SK-N-SH treated with all-trans-retinoic acid at 6 μM for 48 hours (cell line): ENCODE results near the gene FBXW2.
A peak's percentile ranks its signal among the peaks of the same experiment; 100 is the strongest.

ENCODE experiments used
- ATAC-seq: fragments of 200-7000 bp; cut with Tn5 transposase; 3 replicates; pipeline ENCODE4 v1.9.1; 2020; ENCODE audit warnings: mild to moderate bottlenecking, moderate library complexity
- ARNTL ChIP-seq: fragments of 450-650 bp; formaldehyde crosslinking; IDR thresholded peaks from 2 replicates; pipeline ENCODE4 v1.5.0; 2020; ENCODE audit warnings: low read depth, mild to moderate bottlenecking, moderate library complexity, borderline replicate concordance
- BACH2 ChIP-seq: fragments of 250-450 bp; sonication (Bioruptor Pico); IDR thresholded peaks from 2 replicates; pipeline ENCODE4 v1.9.0; 2021; ENCODE audit warnings: mild to moderate bottlenecking, borderline replicate concordance
- CREB5 ChIP-seq: fragments of 250-450 bp; sonication (Bioruptor Pico); IDR thresholded peaks from 2 replicates; pipeline ENCODE4 v1.5.1; 2020; ENCODE audit warnings: low read depth, mild to moderate bottlenecking, moderate library complexity
- CSDC2 ChIP-seq: fragments of 250-450 bp; sonication (Bioruptor Pico); IDR thresholded peaks from 2 replicates; pipeline ENCODE4 v1.5.0; 2020; ENCODE audit warnings: mild to moderate bottlenecking, moderate library complexity
- CSRNP3 ChIP-seq: fragments of 250-450 bp; sonication (Bioruptor Pico); IDR thresholded peaks from 2 replicates; pipeline ENCODE4 v1.5.1; 2021; ENCODE audit warnings: mild to moderate bottlenecking, moderate library complexity
- ESRRG ChIP-seq: fragments of 250-450 bp; sonication (Bioruptor Pico); IDR thresholded peaks from 2 replicates; pipeline ENCODE4 v1.6.1; 2021; ENCODE audit warnings: mild to moderate bottlenecking
- GLIS3 ChIP-seq: fragments of 250-450 bp; sonication (Bioruptor Pico); IDR thresholded peaks from 2 replicates; pipeline ENCODE4 v1.5.0; 2020; ENCODE audit warnings: mild to moderate bottlenecking, moderate library complexity
- ISL1 ChIP-seq: fragments of 250-450 bp; sonication (Bioruptor Pico); IDR thresholded peaks from 2 replicates; pipeline ENCODE4 v2.1.2; 2022; ENCODE audit warnings: mild to moderate bottlenecking, moderate library complexity
- OSR1 ChIP-seq: fragments of 250-450 bp; sonication (Bioruptor Pico); IDR thresholded peaks from 2 replicates; pipeline ENCODE4 v1.8.0; 2022; ENCODE audit warnings: moderate library complexity, mild to moderate bottlenecking, inconsistent platforms
- PATZ1 ChIP-seq: fragments of 250-450 bp; sonication (Bioruptor Pico); IDR thresholded peaks from 2 replicates; pipeline ENCODE4 v1.8.0; 2020; ENCODE audit warnings: mild to moderate bottlenecking, moderate library complexity, borderline replicate concordance
- POU6F1 ChIP-seq: fragments of 250-450 bp; sonication (Bioruptor Pico); IDR thresholded peaks from 2 replicates; pipeline ENCODE4 v1.8.0; 2021; ENCODE audit warnings: low read depth, mild to moderate bottlenecking, moderate library complexity, borderline replicate concordance
- PPARA ChIP-seq: fragments of 250-450 bp; sonication (Bioruptor Pico); IDR thresholded peaks from 2 replicates; pipeline ENCODE4 v1.5.0; 2020; ENCODE audit warnings: mild to moderate bottlenecking, borderline replicate concordance
- RARB ChIP-seq: fragments of 250-450 bp; sonication (Bioruptor Pico); IDR thresholded peaks from 2 replicates; pipeline ENCODE4 v1.8.0; 2021; ENCODE audit warnings: mild to moderate bottlenecking, moderate library complexity
- SNAI2 ChIP-seq: fragments of 250-450 bp; sonication (Bioruptor Pico); IDR thresholded peaks from 2 replicates; pipeline ENCODE4 v1.5.0; 2020; ENCODE audit warnings: mild to moderate bottlenecking, moderate library complexity
- TCF4 ChIP-seq: fragments of 250-450 bp; sonication (Bioruptor Pico); IDR thresholded peaks from 2 replicates; pipeline ENCODE4 v1.8.0; 2021; ENCODE audit warnings: mild to moderate bottlenecking, moderate library complexity, borderline replicate concordance
- TOX ChIP-seq: fragments of 250-450 bp; sonication (Bioruptor Pico); IDR thresholded peaks from 2 replicates; pipeline ENCODE4 v1.8.0; 2021; ENCODE audit warnings: mild to moderate bottlenecking, moderate library complexity, borderline replicate concordance
- ZFP3 ChIP-seq: fragments of 250-450 bp; sonication (Bioruptor Pico); IDR thresholded peaks from 2 replicates; pipeline ENCODE4 v1.5.0; 2020; ENCODE audit warnings: mild to moderate bottlenecking, moderate library complexity
- ZFP30 ChIP-seq: fragments of 450-650 bp; formaldehyde crosslinking; IDR thresholded peaks from 2 replicates; pipeline ENCODE4 v1.5.0; 2022; ENCODE audit warnings: mild to moderate bottlenecking, moderate library complexity
- ZNF565 ChIP-seq: fragments of 450-650 bp; formaldehyde crosslinking; conservative IDR thresholded peaks from 2 replicates; pipeline ENCODE4 v1.5.0; 2020; ENCODE audit warnings: low read depth, mild to moderate bottlenecking, moderate library complexity
- ZNF70 ChIP-seq: fragments of 450-650 bp; formaldehyde crosslinking; IDR thresholded peaks from 2 replicates; pipeline ENCODE4 v1.5.0; 2020; ENCODE audit warnings: mild to moderate bottlenecking, moderate library complexity
- ZNF8 ChIP-seq: fragments of 450-650 bp; formaldehyde crosslinking; IDR thresholded peaks from 2 replicates; pipeline ENCODE4 v1.5.0; 2020; ENCODE audit warnings: mild to moderate bottlenecking, moderate library complexity

FBXW2 gene

GRCh38 chr9:120833325-120833724 lies 40.1 kb upstream of the FBXW2 start:
- ATAC-seq: no peak
- TF ChIP-seq GLIS3 (CRISPR knock-in tag) (no peak), CSDC2 (CRISPR knock-in tag) (no peak), RARB (no peak), SNAI2 (CRISPR knock-in tag) (no peak), BACH2 (no peak), PPARA (CRISPR knock-in tag) (no peak), TOX (no peak), CSRNP3 (no peak)

- no peak for ATAC-seq
- no peak for TF ChIP-seq ESRRG (CRISPR knock-in tag)
- peak; percentile 56 for TF ChIP-seq ISL1 (CRISPR knock-in tag)
Measured at GRCh38 chr9:120832807-120833206, 39.6 kb upstream of the FBXW2 start.

- no peak for ATAC-seq
- TF ChIP-seq TCF4 (no peak), BACH2 (no peak), TOX (no peak), ZNF70 (no peak), ZNF565 (CRISPR knock-in tag) (no peak), ZNF8 (CRISPR knock-in tag) (no peak), POU6F1 (CRISPR knock-in tag) (no peak), ZFP30 (CRISPR knock-in tag) (no peak), CSRNP3 (no peak), OSR1 (no peak), ARNTL (CRISPR knock-in tag) (no peak), PATZ1 (CRISPR knock-in tag) (no peak), ISL1 (CRISPR knock-in tag) (no peak), CSDC2 (CRISPR knock-in tag) (no peak), CREB5 (CRISPR knock-in tag) (no peak), GLIS3 (CRISPR knock-in tag) (no peak), ESRRG (CRISPR knock-in tag) (no peak), PPARA (CRISPR knock-in tag) (no peak), ZFP3 (no peak)
Measured at GRCh38 chr9:120830865-120831264, 37.6 kb upstream of the FBXW2 start.

- ATAC-seq: no peak
- TF ChIP-seq ZFP30 (CRISPR knock-in tag) (no peak), CREB5 (CRISPR knock-in tag) (no peak), RARB (no peak), GLIS3 (CRISPR knock-in tag) (no peak), ESRRG (CRISPR knock-in tag) (no peak), ZFP3 (no peak), PPARA (CRISPR knock-in tag) (no peak), OSR1 (no peak), ZNF565 (CRISPR knock-in tag) (no peak), ZNF8 (CRISPR knock-in tag) (no peak), CSDC2 (CRISPR knock-in tag) (no peak), PATZ1 (CRISPR knock-in tag) (no peak), TOX (no peak), CSRNP3 (no peak)
Measured at GRCh38 chr9:120830151-120830550, 36.9 kb upstream of the FBXW2 start.
